Panc1 (cell line): ENCODE data around the gene SQOR.

Source experiments
- POLR2AphosphoS5 ChIP-seq: IDR thresholded peaks from 2 replicates; pipeline ENCODE4 v1.6.1; 2012; ENCODE audit warnings: mild to moderate bottlenecking, low read depth, low read length, moderate library complexity
- SIN3A ChIP-seq: IDR thresholded peaks from 2 replicates; pipeline ENCODE4 v1.6.1; 2012; ENCODE audit warnings: low read depth, mild to moderate bottlenecking, low read length, moderate library complexity, borderline replicate concordance; ENCODE audit not compliant: insufficient read depth
- TF ChIP-seq, protein P1 (sequence below), 2 experiments: IDR thresholded peaks; 2 replicates each; pipeline ENCODE4 v1.6.1; 2011 to 2012; ENCODE audit warnings: low read depth in 2 of 2, control low read depth in 1 of 2, low read length in 1 of 2, mild to moderate bottlenecking in 1 of 2, moderate library complexity in 1 of 2; ENCODE audit not compliant: insufficient read depth in 1 of 2
- TF ChIP-seq, protein P2 (sequence below): fragments of 450-650 bp; IDR thresholded peaks from 2 replicates; pipeline ENCODE4 v1.5.1; 2017; ENCODE audit warnings: mild to moderate bottlenecking

DNA sequence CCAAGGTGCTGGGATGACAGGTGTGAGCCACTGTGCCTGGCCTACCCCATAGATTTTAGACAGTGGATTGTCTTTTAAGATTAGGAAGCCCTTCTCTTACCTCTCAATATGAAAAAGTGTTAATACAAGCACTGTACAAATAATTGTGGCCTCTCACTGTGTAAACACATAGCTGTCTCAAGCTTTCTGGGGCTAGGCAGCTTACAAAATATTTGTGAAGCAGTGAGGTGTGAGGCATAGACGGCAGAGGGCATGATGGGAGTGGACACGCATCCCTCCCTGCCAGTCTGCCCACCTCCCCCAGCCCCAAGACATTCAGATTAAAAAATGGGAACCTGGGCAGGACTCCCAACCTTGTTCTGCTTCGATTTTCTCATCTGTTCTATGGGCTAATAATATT lies 34.6 kb downstream of the SQOR start:
- TF ChIP-seq, protein P1, sequence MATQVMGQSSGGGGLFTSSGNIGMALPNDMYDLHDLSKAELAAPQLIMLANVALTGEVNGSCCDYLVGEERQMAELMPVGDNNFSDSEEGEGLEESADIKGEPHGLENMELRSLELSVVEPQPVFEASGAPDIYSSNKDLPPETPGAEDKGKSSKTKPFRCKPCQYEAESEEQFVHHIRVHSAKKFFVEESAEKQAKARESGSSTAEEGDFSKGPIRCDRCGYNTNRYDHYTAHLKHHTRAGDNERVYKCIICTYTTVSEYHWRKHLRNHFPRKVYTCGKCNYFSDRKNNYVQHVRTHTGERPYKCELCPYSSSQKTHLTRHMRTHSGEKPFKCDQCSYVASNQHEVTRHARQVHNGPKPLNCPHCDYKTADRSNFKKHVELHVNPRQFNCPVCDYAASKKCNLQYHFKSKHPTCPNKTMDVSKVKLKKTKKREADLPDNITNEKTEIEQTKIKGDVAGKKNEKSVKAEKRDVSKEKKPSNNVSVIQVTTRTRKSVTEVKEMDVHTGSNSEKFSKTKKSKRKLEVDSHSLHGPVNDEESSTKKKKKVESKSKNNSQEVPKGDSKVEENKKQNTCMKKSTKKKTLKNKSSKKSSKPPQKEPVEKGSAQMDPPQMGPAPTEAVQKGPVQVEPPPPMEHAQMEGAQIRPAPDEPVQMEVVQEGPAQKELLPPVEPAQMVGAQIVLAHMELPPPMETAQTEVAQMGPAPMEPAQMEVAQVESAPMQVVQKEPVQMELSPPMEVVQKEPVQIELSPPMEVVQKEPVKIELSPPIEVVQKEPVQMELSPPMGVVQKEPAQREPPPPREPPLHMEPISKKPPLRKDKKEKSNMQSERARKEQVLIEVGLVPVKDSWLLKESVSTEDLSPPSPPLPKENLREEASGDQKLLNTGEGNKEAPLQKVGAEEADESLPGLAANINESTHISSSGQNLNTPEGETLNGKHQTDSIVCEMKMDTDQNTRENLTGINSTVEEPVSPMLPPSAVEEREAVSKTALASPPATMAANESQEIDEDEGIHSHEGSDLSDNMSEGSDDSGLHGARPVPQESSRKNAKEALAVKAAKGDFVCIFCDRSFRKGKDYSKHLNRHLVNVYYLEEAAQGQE (IDR thresholded peaks at IDR 0.05; ENCODE audit: insufficient read depth in 1 of 2, low read depth in 2 of 2, low read length in 1 of 2): no peak
- no peak for TF ChIP-seq POLR2AphosphoS5
- TF ChIP-seq, protein P2, sequence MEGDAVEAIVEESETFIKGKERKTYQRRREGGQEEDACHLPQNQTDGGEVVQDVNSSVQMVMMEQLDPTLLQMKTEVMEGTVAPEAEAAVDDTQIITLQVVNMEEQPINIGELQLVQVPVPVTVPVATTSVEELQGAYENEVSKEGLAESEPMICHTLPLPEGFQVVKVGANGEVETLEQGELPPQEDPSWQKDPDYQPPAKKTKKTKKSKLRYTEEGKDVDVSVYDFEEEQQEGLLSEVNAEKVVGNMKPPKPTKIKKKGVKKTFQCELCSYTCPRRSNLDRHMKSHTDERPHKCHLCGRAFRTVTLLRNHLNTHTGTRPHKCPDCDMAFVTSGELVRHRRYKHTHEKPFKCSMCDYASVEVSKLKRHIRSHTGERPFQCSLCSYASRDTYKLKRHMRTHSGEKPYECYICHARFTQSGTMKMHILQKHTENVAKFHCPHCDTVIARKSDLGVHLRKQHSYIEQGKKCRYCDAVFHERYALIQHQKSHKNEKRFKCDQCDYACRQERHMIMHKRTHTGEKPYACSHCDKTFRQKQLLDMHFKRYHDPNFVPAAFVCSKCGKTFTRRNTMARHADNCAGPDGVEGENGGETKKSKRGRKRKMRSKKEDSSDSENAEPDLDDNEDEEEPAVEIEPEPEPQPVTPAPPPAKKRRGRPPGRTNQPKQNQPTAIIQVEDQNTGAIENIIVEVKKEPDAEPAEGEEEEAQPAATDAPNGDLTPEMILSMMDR: no peak
- TF ChIP-seq SIN3A: no peak
